ENCODE results near the gene REXO4.

GRCh38 chr9:133459476-133460404 is 41.9 kb upstream of the REXO4 start, which contains the start of gene CACFD1:
- TF ChIP-seq CTCF (IDR thresholded peaks at IDR 0.05): no peak
- no peak for TF ChIP-seq ATF2 (CRISPR knock-in tag; IDR thresholded peaks at IDR 0.05; ENCODE audit: borderline replicate concordance, low read depth)
- TF ChIP-seq ZNF232 (CRISPR knock-in tag; IDR thresholded peaks at IDR 0.05): no peak
- TF ChIP-seq NFATC4 (CRISPR knock-in tag; IDR thresholded peaks at IDR 0.05): no peak
- no peak for TF ChIP-seq ELF4 (CRISPR knock-in tag; IDR thresholded peaks at IDR 0.05; ENCODE audit: low read depth)
